HG03135 (cell line): Measurements from ENCODE around the gene PHETA1.
"Not testable (repeated sequence)": the region's sequence is repeated elsewhere in the genome, so short reads cannot be mapped to it uniquely, and the experiment has no call there.

ENCODE experiments used
- ATAC-seq: cut with Tn5 transposase; IDR thresholded peaks from one replicate; pipeline ENCODE4 v1.9.1; 2021; ENCODE audit warnings: mild to moderate bottlenecking, moderate library complexity; ENCODE audit not compliant: unreplicated experiment

PHETA1 gene

DNA sequence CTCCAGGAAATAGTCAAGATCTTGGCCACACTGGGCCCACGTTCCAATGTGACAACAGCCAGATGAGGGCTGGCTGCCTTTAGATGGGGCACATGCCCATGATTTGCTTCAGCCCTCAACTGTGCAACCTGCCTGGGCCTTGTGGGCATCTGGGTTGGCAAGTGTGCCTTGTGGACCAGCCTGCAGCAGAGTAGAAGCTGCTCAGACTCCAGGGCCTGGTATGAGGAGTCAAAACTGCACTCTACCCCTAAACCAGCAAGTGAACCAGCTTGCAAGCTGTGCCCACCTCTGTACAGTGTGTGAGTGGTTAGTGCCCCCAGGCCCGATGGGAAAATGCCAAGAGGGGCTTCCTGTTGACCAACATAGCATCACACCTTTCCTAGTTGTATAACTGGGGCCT, 17.9 kb downstream of the PHETA1 start:
- no peak for ATAC-seq

- ATAC-seq: no peak
Observed at GRCh38 chr12:111349748-111350520, 19.0 kb downstream of the PHETA1 start.

- ATAC-seq: no peak
Observed at GRCh38 chr12:111349101-111349747, 19.7 kb downstream of the PHETA1 start.

GRCh38 chr12:111347891-111348644, 20.8 kb downstream of the PHETA1 start:
- no peak for ATAC-seq

DNA sequence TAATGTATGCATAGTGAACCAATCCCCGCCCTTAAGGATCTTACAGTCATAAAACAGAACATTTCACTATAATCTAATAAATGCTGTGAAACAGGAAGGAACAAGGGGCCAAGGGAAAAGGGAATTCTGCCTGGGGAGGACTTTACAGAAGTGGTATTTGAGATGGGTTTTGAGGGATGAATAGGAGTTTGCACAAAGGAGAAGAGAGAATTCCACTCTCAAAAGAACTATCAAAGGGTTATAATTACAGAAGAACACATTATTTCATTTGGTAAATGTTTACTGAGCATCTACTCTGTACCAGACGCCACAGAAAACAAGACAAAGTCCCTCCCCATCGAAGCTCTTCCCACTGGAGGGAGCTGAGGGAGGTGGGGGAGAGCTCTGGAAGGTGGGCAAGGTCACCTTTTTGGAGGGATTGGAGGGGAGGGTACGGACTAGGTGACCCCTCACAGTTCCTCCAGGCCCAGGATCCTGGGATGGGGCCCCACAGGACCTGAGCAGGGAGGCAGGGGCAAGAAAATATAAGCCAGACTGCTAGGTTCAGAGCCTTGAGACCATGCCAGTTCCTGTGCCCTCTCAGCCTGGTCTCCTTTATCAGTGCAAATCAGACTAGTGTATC, 24.5 kb downstream of the PHETA1 start:
- no peak for ATAC-seq

DNA sequence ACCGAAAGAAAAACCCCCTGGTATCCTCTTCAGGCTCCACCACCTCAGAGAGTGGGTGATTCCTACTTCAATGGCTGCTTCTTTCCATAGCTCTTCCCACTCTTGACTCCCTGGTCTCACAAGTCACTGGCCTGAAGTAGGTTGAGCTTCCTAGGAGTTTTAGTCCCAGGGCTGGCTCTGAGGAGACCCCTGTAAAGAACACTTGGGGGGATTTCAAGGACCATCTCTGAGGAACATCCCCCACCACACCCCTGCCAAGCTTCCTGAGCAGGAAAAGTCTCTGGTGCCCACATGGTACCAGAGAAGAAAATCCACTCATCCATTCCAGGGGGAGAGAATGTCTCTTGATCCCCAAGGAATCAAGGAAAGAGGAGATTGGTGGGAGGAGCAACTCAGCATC, 25.7 kb downstream of the PHETA1 start:
- no peak for ATAC-seq

DNA sequence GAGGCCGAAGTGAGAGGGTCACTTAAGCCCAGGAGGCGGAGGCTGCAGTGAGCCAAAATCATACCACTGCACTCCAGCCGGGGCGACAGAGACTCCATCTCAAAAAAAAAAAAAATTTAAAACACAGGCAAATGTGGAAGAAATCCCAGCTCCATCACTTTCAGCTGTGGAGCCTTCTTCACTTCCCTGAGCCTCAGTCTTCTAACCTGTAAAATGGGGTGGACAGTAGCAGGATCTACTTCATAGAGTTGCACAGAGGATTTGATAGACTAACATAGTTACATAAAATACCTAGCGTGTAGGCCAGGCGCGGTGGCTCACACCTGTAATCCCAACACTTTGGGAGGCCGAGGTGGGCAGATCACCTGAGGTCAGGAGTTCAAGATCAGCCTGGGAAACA, 26.5 kb downstream of the PHETA1 start:
- ATAC-seq: no peak

DNA sequence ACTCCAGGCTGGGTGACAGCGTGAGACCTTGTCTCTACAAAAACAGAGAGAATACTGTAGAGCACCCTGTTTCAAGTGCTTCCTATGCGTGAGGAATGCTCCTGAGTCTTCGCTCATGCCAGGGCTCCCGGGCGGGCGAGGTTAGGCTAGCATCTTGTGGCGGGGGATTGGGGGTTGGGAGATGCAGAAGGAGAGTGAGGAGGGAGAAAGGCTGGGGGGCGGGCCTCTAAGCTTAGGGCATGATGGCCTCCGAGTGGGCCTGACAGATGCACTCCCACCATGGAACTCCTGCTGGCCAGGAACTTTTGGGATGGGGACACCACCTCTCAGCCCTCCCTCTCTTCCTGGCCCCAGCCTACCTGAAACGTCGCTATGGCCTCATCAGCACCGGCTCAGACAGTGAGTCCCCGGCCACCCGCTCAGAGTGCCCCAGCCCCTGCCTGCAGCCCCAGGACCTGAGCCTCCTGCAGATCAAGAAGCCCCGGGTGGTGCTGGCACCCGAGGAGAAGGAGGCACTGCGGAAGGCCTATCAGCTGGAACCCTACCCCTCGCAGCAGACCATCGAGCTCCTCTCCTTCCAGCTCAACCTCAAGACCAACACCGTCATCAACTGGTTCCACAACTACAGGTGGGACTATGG, 27.3 kb downstream of the PHETA1 start:
- ATAC-seq: no peak

- ATAC-seq: not testable (repeated sequence)
Observed at GRCh38 chr12:111340680-111341079, 28.2 kb downstream of the PHETA1 start.

- ATAC-seq: no peak
Observed at GRCh38 chr12:111340231-111340630, 28.7 kb downstream of the PHETA1 start.

GRCh38 chr12:111339321-111339938, 29.5 kb downstream of the PHETA1 start:
- ATAC-seq: no peak

- no peak for ATAC-seq
Observed at GRCh38 chr12:111338096-111338495, 30.8 kb downstream of the PHETA1 start.

- no peak for ATAC-seq
Observed at GRCh38 chr12:111337371-111337770, 31.5 kb downstream of the PHETA1 start.

DNA sequence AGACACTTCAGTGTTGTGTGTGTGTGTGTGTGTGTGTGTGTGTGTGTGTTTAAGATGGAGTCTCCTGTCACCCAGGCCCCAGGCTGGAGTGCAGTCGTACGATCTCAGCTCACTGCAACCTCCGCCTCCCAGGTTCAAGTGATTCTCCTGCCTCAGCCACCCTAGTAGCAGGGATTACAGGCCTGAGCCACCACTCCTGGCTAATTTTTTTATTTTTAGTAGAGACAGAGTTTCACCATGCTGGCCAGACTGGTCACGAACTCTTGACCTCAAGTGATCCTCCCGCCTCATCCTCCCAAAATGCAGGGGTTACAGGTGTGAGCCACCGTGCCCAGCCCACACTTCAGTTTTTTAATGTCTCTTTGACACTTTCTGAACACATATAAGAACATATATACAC, 32.5 kb downstream of the PHETA1 start:
- not testable (repeated sequence) for ATAC-seq

GRCh38 chr12:111335811-111336210, 33.1 kb downstream of the PHETA1 start:
- no peak for ATAC-seq

GRCh38 chr12:111335301-111335700, 33.6 kb downstream of the PHETA1 start:
- not testable (repeated sequence) for ATAC-seq

GRCh38 chr12:111334393-111334915, 34.4 kb downstream of the PHETA1 start:
- ATAC-seq: no peak

- ATAC-seq: no peak
Observed at GRCh38 chr12:111330800-111331752, 37.8 kb downstream of the PHETA1 start.

DNA sequence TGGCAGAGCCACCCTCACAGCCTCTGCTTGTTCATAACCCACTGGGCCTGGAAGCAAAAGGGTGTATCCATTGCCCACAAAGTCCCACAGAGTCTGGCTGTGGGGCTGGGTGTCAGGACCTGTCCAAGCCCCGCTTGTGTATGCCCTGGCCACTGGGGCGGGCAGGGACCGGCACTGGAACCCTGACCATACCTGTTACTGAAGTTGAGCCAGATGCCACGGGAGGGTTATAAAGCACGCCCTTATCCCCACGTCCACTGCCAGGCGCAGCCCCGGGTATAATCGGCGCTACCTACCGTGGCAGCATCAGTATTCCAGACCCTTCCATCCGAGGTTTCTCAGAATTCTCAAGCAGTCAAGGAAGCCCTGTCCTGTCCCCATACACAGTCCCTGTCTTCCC, 40.8 kb downstream of the PHETA1 start:
- ATAC-seq: no peak
